Glutamatergic neuron (in vitro differentiated cells): Measurements from ENCODE around the gene SEMA3D. TPM values are rescaled to one million over a fixed set of nuclear protein-coding genes. Genes with fewer than 3 reads are reported as not detected.

Source experiments
- DNase-seq: peaks from one replicate; pipeline ENCODE4 v3.0.0; 2022
- H3K27ac Mint-ChIP-seq: one replicate; pipeline ENCODE4 v1.8.0; 2020; ENCODE audit warnings: mild to moderate bottlenecking, mixed read lengths, inconsistent platforms; ENCODE audit not compliant: unreplicated experiment
- H3K27me3 Mint-ChIP-seq: one replicate; pipeline ENCODE4 v1.8.0; 2020; ENCODE audit warnings: mild to moderate bottlenecking, moderate library complexity, mixed read lengths, inconsistent platforms; ENCODE audit not compliant: unreplicated experiment
- H3K36me3 Mint-ChIP-seq: one replicate; pipeline ENCODE4 v1.8.0; 2020; ENCODE audit warnings: mild to moderate bottlenecking, mixed read lengths, inconsistent platforms; ENCODE audit not compliant: unreplicated experiment
- H3K4me1 Mint-ChIP-seq: one replicate; pipeline ENCODE4 v1.8.0; 2020; ENCODE audit warnings: mild to moderate bottlenecking, low read depth, mixed read lengths, inconsistent platforms; ENCODE audit not compliant: unreplicated experiment
- H3K4me3 Mint-ChIP-seq: one replicate; pipeline ENCODE4 v1.8.0; 2020; ENCODE audit warnings: mild to moderate bottlenecking, mixed read lengths, inconsistent platforms; ENCODE audit not compliant: unreplicated experiment
- H3K9me3 Mint-ChIP-seq: one replicate; pipeline ENCODE4 v1.8.0; 2020; ENCODE audit warnings: mild to moderate bottlenecking, moderate library complexity, mixed read lengths, inconsistent platforms; ENCODE audit not compliant: unreplicated experiment
- CTCF ChIP-seq: fragments of 200-600 bp; sonication (generic); IDR thresholded peaks from one replicate; pipeline ENCODE4 v1.5.0; 2021; ENCODE audit not compliant: partially characterized antibody, unreplicated experiment
- long read RNA-seq: library from polyadenylated mRNA; unstranded; transcript quantifications from one replicate; pipeline ENCODE4 v2.0.0, GENCODE V29; 2020; ENCODE audit not compliant: unreplicated experiment
- total RNA-seq: library from RNA; stranded (reverse); fragmentation: NEBNext Ultra II Directional; extraction: Animal tissue kit (Norgen Biotek cat#: 25700); gene quantifications from one replicate; pipeline ENCODE4 v1.2.1, GENCODE V29; 2021; ENCODE audit not compliant: unreplicated experiment

The SEMA3D gene
- total RNA-seq: 13.6 TPM
- long read RNA-seq: 0 reads

- Mint-ChIP-seq H3K4me3 (peak within 1 kb of the TSS; percentile 92), H3K36me3 (no peaks in the 10 kb centered on the region), H3K27me3 (peaks cover 19% of the 10 kb centered on the region), H3K27ac (peak within 1 kb of the TSS; percentile 67), H3K4me1 (peaks cover 16% of the 10 kb centered on the region), H3K9me3 (peaks cover 4% of the 10 kb centered on the region)
- peak; percentile 93 for DNase-seq
- TF ChIP-seq CTCF: peak; percentile 86
These were observed at the start of gene SEMA3D for GRCh38 chr7:85186521-85187241. Gene SEMA3D, minus strand, starts transcription at chr7:85187056. Its CDS starts 65,165 bp downstream, at chr7:85121891.

GRCh38 chr7:85234730-85235129, 47.9 kb upstream of the SEMA3D start:
- Mint-ChIP-seq H3K27ac (no peak overlapping the region), H3K4me1 (no peaks in the 10 kb centered on the region), H3K4me3 (no peak overlapping the region), H3K36me3 (no peaks in the 10 kb centered on the region), H3K9me3 (no peaks in the 10 kb centered on the region), H3K27me3 (no peaks in the 10 kb centered on the region)
- DNase-seq: no peak
- no peak for TF ChIP-seq CTCF

GRCh38 chr7:85232068-85232467, 45.2 kb upstream of the SEMA3D start:
- H3K4me3 Mint-ChIP-seq: no peak overlapping the region
- H3K27me3 Mint-ChIP-seq: no peaks in the 10 kb centered on the region
- H3K4me1 Mint-ChIP-seq: no peaks in the 10 kb centered on the region
- H3K36me3 Mint-ChIP-seq: no peaks in the 10 kb centered on the region
- DNase-seq: no peak
- no peak for TF ChIP-seq CTCF
- no peak overlapping the region for H3K27ac Mint-ChIP-seq
- no peaks in the 10 kb centered on the region for H3K9me3 Mint-ChIP-seq

- H3K9me3 Mint-ChIP-seq: no peaks in the 10 kb centered on the region
- no peaks in the 10 kb centered on the region for H3K4me1 Mint-ChIP-seq
- no peak overlapping the region for H3K4me3 Mint-ChIP-seq
- no peaks in the 10 kb centered on the region for H3K36me3 Mint-ChIP-seq
- no peak overlapping the region for H3K27ac Mint-ChIP-seq
- no peak for TF ChIP-seq CTCF
- H3K27me3 Mint-ChIP-seq: no peaks in the 10 kb centered on the region
- no peak for DNase-seq
These were observed 43.8 kb upstream of the SEMA3D start for GRCh38 chr7:85230623-85231022.

- no peak for TF ChIP-seq CTCF
- H3K4me3 Mint-ChIP-seq: no peak overlapping the region
- H3K27ac Mint-ChIP-seq: no peak overlapping the region
- no peaks in the 10 kb centered on the region for H3K36me3 Mint-ChIP-seq
- no peak for DNase-seq
- no peaks in the 10 kb centered on the region for H3K9me3 Mint-ChIP-seq
- no peaks in the 10 kb centered on the region for H3K4me1 Mint-ChIP-seq
- no peaks in the 10 kb centered on the region for H3K27me3 Mint-ChIP-seq
These were observed 42.7 kb upstream of the SEMA3D start for GRCh38 chr7:85229544-85229943.
